SU-DHL-6 (cell line): ENCODE data around the gene RFLNA.

Source experiments
- EZH2phosphoT487 ChIP-seq: fragments of 200-600 bp; sonication (generic), shearing (Covaris generic); conservative IDR thresholded peaks from 2 replicates; pipeline ENCODE4 v1.6.1; 2018; ENCODE audit warnings: mild to moderate bottlenecking, antibody characterized with exemption, low read length, moderate library complexity, mixed read lengths
- TF ChIP-seq, protein P1 (sequence below): fragments of 200-600 bp; sonication (generic); IDR thresholded peaks from one replicate; pipeline ENCODE4 v1.5.1; 2017; ENCODE audit warnings: antibody characterized with exemption, mild to moderate bottlenecking, low read length, moderate library complexity; ENCODE audit not compliant: insufficient read depth, poor library complexity, severe bottlenecking

DNA sequence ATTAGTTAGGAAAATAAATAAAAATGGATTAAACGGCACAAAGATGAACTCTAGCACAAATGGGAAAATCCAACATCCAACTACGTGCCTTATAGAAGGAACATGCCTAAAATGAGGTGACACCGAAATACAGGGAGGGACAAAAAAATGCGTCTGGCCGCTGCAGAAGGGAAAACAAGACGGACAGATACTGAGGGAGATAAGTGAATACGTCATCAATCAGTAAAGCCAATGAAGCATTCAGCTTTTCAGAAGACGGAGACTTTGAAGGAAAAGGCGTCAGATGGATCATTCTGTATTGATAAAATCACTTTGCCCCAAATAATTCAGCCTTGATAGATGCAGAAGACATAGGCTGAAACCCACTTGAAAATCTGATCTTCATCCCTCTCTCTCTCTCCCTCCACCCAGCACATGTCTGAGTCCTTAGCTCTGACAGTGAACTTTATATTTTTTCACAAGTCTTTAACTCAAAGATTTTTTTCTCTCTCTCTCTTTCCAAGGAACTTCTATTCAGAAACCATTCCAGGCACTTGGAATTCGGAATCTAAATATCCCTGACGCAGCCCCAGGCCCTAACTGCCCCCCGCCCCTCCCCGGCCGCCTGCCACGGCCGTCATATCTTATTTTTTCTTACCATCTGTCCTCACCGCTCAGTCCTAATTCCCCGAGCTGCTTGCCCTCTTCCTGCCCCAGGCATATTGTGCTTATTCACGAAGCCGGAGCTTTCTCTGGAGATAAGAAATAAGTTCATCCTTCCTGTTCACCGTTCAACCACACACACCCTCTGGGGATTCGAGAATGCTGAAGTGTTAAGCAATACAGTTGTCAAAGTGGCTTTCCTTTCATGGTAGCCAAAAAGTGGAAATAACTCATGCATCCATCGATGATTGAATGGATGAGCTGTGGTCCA lies 35.5 kb upstream of the RFLNA start:
- TF ChIP-seq, protein P1, sequence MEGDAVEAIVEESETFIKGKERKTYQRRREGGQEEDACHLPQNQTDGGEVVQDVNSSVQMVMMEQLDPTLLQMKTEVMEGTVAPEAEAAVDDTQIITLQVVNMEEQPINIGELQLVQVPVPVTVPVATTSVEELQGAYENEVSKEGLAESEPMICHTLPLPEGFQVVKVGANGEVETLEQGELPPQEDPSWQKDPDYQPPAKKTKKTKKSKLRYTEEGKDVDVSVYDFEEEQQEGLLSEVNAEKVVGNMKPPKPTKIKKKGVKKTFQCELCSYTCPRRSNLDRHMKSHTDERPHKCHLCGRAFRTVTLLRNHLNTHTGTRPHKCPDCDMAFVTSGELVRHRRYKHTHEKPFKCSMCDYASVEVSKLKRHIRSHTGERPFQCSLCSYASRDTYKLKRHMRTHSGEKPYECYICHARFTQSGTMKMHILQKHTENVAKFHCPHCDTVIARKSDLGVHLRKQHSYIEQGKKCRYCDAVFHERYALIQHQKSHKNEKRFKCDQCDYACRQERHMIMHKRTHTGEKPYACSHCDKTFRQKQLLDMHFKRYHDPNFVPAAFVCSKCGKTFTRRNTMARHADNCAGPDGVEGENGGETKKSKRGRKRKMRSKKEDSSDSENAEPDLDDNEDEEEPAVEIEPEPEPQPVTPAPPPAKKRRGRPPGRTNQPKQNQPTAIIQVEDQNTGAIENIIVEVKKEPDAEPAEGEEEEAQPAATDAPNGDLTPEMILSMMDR = no peak
- TF ChIP-seq EZH2phosphoT487 = no peak
